ENCODE data around the gene P2RX4.
"Not testable (repeated sequence)": the region's sequence is repeated elsewhere in the genome, so short reads cannot be mapped to it uniquely, and the experiment has no call there.

P2RX4 gene

DNA sequence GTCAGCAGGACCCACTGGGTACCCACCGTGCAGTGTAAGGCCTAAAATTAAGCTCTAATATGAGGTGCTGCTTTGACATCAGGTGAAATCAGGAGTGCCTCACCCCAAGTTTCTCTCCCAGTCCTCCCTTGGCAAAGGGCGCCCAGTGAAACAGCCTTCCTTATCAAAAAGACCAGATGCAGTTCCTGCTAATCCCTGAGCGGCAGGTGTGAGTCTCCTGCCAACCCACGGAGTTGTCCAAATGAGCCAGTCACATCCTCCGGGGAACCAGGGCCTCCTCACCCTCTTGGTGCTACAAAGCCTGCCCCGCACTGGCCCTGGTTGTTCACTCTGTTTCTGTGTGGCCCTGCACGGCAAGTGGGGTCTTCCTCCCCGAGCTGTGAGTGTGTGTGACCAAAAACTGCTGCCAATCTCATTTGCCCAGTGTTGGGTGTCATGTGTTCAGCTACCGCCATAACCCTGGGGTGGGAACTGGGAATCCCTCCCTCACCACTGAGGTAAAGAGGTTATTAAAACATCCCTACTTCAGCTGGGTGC lies 20.2 kb upstream of the P2RX4 start:
- Histone ChIP-seq H3K27me3 (no peaks in the 10 kb centered on the region), H3K27ac (no peak overlapping the region), H3K36me3 (no peaks in the 10 kb centered on the region), H3K4me3 (ENCODE audit: low read depth in 1 of 2, low read length in 1 of 2) (no peak overlapping the region), H3K4me1 (ENCODE audit: control insufficient read depth in 1 of 2, insufficient read depth in 1 of 2, low read depth in 1 of 2, low read length in 1 of 2) (peaks cover 0 to 4% of the 10 kb centered on the region in 2 experiments), H3K9me3 (no peaks in the 10 kb centered on the region)
- no peak for TF ChIP-seq CTCF (IDR thresholded peaks at IDR 0.05)

- H3K27me3 ChIP-seq = no peaks in the 10 kb centered on the region
- H3K4me3 ChIP-seq (ENCODE audit: low read depth in 1 of 2, low read length in 1 of 2) = no peak overlapping the region
- no peaks in the 10 kb centered on the region for H3K36me3 ChIP-seq
- TF ChIP-seq CTCF (IDR thresholded peaks at IDR 0.05) = no peak
- no peak overlapping the region for H3K27ac ChIP-seq
- H3K4me1 ChIP-seq (ENCODE audit: control insufficient read depth in 1 of 2, insufficient read depth in 1 of 2, low read depth in 1 of 2, low read length in 1 of 2) = peaks cover 0 to 4% of the 10 kb centered on the region in 2 experiments
- no peaks in the 10 kb centered on the region for H3K9me3 ChIP-seq
Measured at GRCh38 chr12:121190523-121191031, 19.4 kb upstream of the P2RX4 start.

DNA sequence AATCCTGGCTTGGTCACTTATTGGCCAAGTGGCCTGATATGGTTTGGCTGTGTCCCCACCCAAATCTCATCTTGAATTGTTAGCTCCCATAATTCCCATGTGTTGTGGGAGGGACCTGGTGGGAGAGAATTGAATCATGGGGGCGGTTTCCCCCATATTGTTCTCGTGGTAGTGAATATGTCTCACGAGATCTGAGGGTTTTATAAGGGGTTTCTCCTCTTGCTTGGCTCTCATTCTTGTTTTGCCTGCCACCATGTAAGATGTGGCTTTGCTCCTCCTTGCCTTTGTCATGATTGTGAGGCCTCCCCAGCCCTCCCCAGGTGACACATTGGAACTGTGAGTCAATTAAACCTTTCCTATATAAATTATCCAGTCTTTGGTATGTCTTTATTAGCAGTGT lies 18.8 kb upstream of the P2RX4 start:
- TF ChIP-seq CTCF (IDR thresholded peaks at IDR 0.05) = no peak
- Histone ChIP-seq H3K27me3 (no peaks in the 10 kb centered on the region), H3K4me1 (ENCODE audit: control insufficient read depth in 1 of 2, insufficient read depth in 1 of 2, low read depth in 1 of 2, low read length in 1 of 2) (peaks cover 0 to 4% of the 10 kb centered on the region in 2 experiments), H3K27ac (no peak overlapping the region), H3K4me3 (ENCODE audit: low read depth in 1 of 2, low read length in 1 of 2) (no peak overlapping the region), H3K9me3 (no peaks in the 10 kb centered on the region), H3K36me3 (no peaks in the 10 kb centered on the region)

GRCh38 chr12:121196902-121197301 lies 13.0 kb upstream of the P2RX4 start:
- no peak for TF ChIP-seq CTCF (IDR thresholded peaks at IDR 0.05)
- Histone ChIP-seq H3K36me3 (no peaks in the 10 kb centered on the region), H3K4me1 (ENCODE audit: control insufficient read depth in 1 of 2, insufficient read depth in 1 of 2, low read depth in 1 of 2, low read length in 1 of 2) (peaks cover 10 to 12% of the 10 kb centered on the region in 2 experiments), H3K27me3 (no peaks in the 10 kb centered on the region), H3K4me3 (ENCODE audit: low read depth in 1 of 2, low read length in 1 of 2) (no peak overlapping the region), H3K9me3 (no peaks in the 10 kb centered on the region), H3K27ac (peak overlapping the region; percentile 89)

GRCh38 chr12:121198949-121199348 lies 11.0 kb upstream of the P2RX4 start:
- no peak for TF ChIP-seq CTCF (IDR thresholded peaks at IDR 0.05)
- Histone ChIP-seq H3K4me3 (ENCODE audit: low read depth in 1 of 2, low read length in 1 of 2) (no peak overlapping the region), H3K27me3 (no peaks in the 10 kb centered on the region), H3K27ac (no peak overlapping the region), H3K4me1 (ENCODE audit: control insufficient read depth in 1 of 2, insufficient read depth in 1 of 2, low read depth in 1 of 2, low read length in 1 of 2) (peaks cover 10 to 12% of the 10 kb centered on the region in 2 experiments), H3K9me3 (no peaks in the 10 kb centered on the region), H3K36me3 (no peaks in the 10 kb centered on the region)

DNA sequence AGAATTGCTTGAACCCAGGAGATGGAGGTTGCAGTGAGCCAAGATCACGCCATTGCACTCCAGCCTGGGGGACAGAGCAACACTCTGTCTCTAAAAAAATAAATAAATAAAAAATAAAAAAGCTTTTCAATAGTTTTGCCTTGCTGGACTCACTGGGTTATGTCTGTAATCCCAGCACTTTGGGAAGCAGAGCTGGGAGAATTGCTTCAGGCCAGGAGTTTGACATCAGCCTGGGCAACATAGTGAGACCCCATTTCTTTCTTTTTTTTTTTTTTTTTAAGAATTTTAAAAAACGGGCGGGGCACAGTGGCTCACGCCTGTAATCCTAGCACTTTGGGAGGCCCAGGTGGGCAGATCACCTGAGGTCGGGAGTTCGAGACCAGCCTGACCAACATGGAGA lies 8.8 kb upstream of the P2RX4 start:
- not testable (repeated sequence) for H3K27ac ChIP-seq; H3K27me3 ChIP-seq; H3K9me3 ChIP-seq; H3K4me3 ChIP-seq (ENCODE audit: low read depth in 1 of 2, low read length in 1 of 2); H3K36me3 ChIP-seq
- H3K4me1 ChIP-seq (ENCODE audit: control insufficient read depth in 1 of 2, insufficient read depth in 1 of 2, low read depth in 1 of 2, low read length in 1 of 2) = peaks cover 10 to 12% of the 10 kb centered on the region in 2 experiments
